MCF 10A (cell line): Measurements from ENCODE around the gene SLC35G2. TPM values are rescaled to one million over a fixed set of nuclear protein-coding genes. Genes with fewer than 3 reads are reported as not detected.

Experiments used
- BruUV-seq: library from RNA; stranded (reverse); fragments of 400-500 nt; replicated peaks from 2 replicates; lab custom pipeline; 2021; lab: Mats Ljungman, UMichigan
- CTCF ChIA-PET: fragments of 300-600 bp; sonication (Branson Sonifier 250); formaldehyde crosslinking; extraction: SDS; loops from one replicate; lab custom pipeline; 2021; ENCODE audit warnings: antibody characterized with exemption, inconsistent platforms; lab: Yijun Ruan, JAX
- POLR2A ChIA-PET: fragments of 300-600, 350-650 bp; sonication (Branson Sonifier 250); formaldehyde crosslinking; extraction: SDS; loops from one replicate; lab custom pipeline; 2020; ENCODE audit warnings: antibody characterized with exemption, inconsistent platforms; lab: Yijun Ruan, JAX
- DNase-seq: peaks from one replicate; pipeline ENCODE4 v3.0.0-alpha.2; 2018; ENCODE audit not compliant: unreplicated experiment
- H3K27ac Mint-ChIP-seq: one replicate; pipeline ENCODE4 v1.8.0; 2022; ENCODE audit warnings: mild to moderate bottlenecking, low read depth, mixed read lengths; ENCODE audit not compliant: unreplicated experiment
- H3K27me3 Mint-ChIP-seq: one replicate; pipeline ENCODE4 v1.8.0; 2022; ENCODE audit warnings: mixed read lengths; ENCODE audit not compliant: insufficient read depth, unreplicated experiment
- H3K36me3 Mint-ChIP-seq: one replicate; pipeline ENCODE4 v1.8.0; 2022; ENCODE audit warnings: mild to moderate bottlenecking, moderate library complexity, mixed read lengths; ENCODE audit not compliant: insufficient read depth, unreplicated experiment
- H3K4me1 Mint-ChIP-seq: one replicate; pipeline ENCODE4 v1.8.0; 2022; ENCODE audit warnings: mixed read lengths; ENCODE audit not compliant: insufficient read depth, unreplicated experiment
- H3K4me3 Mint-ChIP-seq: one replicate; pipeline ENCODE4 v1.8.0; 2022; ENCODE audit warnings: mild to moderate bottlenecking, moderate library complexity, mixed read lengths; ENCODE audit not compliant: unreplicated experiment
- H3K9me3 Mint-ChIP-seq: one replicate; pipeline ENCODE4 v1.8.0; 2022; ENCODE audit warnings: mixed read lengths; ENCODE audit not compliant: unreplicated experiment
- intact Hi-C: fragments of 100-400 bp; cut with micrococcal nuclease; formaldehyde crosslinking; loops from 2 replicates; pipeline ENCODE4 v1.14.1; 2022
- total RNA-seq: library from RNA; stranded (reverse); gene quantifications from 2 replicates; pipeline ENCODE4 v1.2.3, GENCODE V29; 2022
- TF ChIP-seq, protein P1 (sequence below): fragments of 200-600 bp; IDR thresholded peaks from one replicate; pipeline ENCODE4 v1.8.0; 2022; ENCODE audit warnings: antibody characterized with exemption, mild to moderate bottlenecking; ENCODE audit not compliant: unreplicated experiment

The SLC35G2 gene
- total RNA-seq, 1 experiment from 2014 or later: 7.6 TPM

DNA sequence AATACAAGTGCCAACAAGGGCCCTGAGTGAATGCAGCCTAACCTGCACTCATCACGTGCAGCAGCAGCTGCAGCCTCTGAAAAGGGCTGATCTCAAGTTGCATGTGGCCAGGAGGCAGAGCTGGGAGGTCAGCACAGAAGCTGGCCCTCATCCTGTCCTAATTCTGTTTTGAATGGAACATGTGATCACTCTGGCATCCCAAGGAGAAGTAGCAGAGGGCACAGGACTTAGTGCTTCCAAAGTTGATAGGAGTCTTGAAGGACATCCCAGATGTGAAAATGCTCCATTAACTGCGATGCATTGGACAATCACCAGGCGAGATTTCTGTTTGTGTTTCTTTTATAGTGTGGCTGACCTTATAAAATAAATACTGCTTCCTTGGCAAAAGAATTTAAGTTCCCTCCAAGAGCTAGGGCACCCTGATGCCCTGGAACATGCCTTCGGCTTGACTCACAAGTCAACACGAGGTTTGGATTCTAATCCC, 35.2 kb upstream of the SLC35G2 start:
- POLR2A ChIA-PET: interaction anchor here (1.0 kb wide), 1 partner anchor 175 kb away, joined by 3 read pairs; no protein-coding TSS in a partner anchor
- DNase-seq: no peak
- H3K4me1 Mint-ChIP-seq: peaks cover 14% of the 10 kb centered on the region
- BruUV-seq: no TSS peak
- CTCF ChIA-PET: no interaction called here
- intact Hi-C loops: no loop called here
- peaks cover 6% of the 10 kb centered on the region for H3K36me3 Mint-ChIP-seq
- H3K9me3 Mint-ChIP-seq: no peaks in the 10 kb centered on the region
- TF ChIP-seq, protein P1, sequence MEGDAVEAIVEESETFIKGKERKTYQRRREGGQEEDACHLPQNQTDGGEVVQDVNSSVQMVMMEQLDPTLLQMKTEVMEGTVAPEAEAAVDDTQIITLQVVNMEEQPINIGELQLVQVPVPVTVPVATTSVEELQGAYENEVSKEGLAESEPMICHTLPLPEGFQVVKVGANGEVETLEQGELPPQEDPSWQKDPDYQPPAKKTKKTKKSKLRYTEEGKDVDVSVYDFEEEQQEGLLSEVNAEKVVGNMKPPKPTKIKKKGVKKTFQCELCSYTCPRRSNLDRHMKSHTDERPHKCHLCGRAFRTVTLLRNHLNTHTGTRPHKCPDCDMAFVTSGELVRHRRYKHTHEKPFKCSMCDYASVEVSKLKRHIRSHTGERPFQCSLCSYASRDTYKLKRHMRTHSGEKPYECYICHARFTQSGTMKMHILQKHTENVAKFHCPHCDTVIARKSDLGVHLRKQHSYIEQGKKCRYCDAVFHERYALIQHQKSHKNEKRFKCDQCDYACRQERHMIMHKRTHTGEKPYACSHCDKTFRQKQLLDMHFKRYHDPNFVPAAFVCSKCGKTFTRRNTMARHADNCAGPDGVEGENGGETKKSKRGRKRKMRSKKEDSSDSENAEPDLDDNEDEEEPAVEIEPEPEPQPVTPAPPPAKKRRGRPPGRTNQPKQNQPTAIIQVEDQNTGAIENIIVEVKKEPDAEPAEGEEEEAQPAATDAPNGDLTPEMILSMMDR: no peak
- H3K27me3 Mint-ChIP-seq: no peaks in the 10 kb centered on the region
- H3K4me3 Mint-ChIP-seq: no peak overlapping the region
- H3K27ac Mint-ChIP-seq: no peak overlapping the region

DNA sequence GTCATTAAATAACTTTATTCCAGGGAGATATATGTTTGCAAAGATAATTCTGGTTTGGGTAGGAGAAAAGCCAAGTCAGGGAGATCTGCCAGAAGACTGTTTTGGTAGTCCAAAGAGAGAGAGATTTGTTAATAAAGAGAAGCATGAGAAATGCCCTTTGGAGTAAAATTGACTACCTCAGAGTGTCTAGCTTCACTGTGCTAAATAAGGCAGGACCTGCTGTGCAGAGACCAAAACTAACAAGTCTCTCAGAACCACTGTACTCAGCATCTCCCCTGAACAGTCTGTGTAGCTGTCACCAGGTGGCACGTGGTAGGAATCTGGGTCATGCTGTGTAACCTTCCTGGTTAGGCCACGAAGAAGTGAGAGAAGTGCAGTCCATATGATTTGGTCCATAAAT, 31.6 kb upstream of the SLC35G2 start:
- Mint-ChIP-seq H3K4me3 (peak overlapping the region; percentile 18), H3K4me1 (peaks cover 14% of the 10 kb centered on the region), H3K27me3 (no peaks in the 10 kb centered on the region), H3K9me3 (no peaks in the 10 kb centered on the region), H3K27ac (peak overlapping the region; percentile 97), H3K36me3 (peaks cover 6% of the 10 kb centered on the region)
- intact Hi-C loops: no loop called here
- ChIA-PET CTCF (interaction anchor here (2.1 kb wide), 1 partner anchor 35 kb away, joined by 5 read pairs; the partner anchor contains the start of gene STAG1), POLR2A (interaction anchor here (0.6 to 2.3 kb wide), 11 partner anchors 30 to 619 kb away, joined by 3 to 28 read pairs (median 3); partner anchors contain the start of genes IL20RB, NCK1 and STAG1)
- peak; percentile 26 for DNase-seq
- no TSS peak for BruUV-seq
- TF ChIP-seq, protein P1: no peak

DNA sequence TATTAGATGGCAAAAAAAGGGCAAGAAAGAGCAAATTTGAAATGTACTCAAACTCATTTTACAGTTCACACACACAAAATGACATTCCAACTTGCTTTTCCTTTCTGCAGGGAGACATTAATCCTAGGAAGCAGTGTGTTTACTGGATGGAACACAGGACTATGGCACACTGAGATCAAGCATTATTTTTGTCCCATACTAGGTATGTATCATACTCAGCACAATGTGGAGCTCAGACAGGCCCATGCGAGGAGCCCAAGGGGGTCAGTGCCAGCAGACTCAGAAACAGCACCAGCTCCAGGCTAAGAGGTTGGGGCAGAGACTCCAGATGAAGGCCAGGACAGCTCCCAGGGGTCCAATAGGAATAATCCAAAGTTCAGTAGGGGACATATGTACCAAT, 30.8 kb upstream of the SLC35G2 start:
- Mint-ChIP-seq H3K4me3 (no peak overlapping the region), H3K9me3 (no peaks in the 10 kb centered on the region), H3K27ac (no peak overlapping the region), H3K27me3 (no peaks in the 10 kb centered on the region), H3K4me1 (peaks cover 14% of the 10 kb centered on the region), H3K36me3 (peaks cover 5% of the 10 kb centered on the region)
- TF ChIP-seq, protein P1: no peak
- ChIA-PET POLR2A (interaction anchor here (0.6 to 2.3 kb wide), 3 partner anchors 27 to 620 kb away, joined by 3 to 28 read pairs (median 4); partner anchors contain the start of gene NCK1), CTCF (interaction anchor here (0.6 to 2.1 kb wide), 2 partner anchors 36 to 211 kb away, joined by 3 to 5 read pairs; partner anchors contain the start of gene STAG1)
- BruUV-seq: no TSS peak
- no peak for DNase-seq
- intact Hi-C loops: no loop called here

DNA sequence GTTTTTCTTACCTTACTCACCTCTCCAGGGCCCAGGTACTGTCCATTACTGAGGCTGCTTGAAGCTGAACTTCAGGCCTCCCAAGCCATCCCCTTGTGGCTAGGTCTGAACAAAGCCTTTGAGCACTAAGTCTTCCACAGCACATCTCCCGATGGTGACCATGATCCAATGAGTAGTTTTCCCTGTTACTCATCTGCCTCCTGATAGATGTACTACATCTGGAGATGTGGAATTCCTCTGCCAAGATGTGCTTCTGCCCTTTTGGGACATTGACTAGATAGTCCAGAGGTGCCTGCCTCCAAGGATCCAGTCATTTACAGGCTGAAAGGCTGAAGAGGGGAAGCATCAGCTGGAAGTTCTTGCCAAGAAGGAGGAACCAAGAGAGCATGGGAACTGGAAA, 28.9 kb upstream of the SLC35G2 start:
- H3K27me3 Mint-ChIP-seq: no peaks in the 10 kb centered on the region
- H3K27ac Mint-ChIP-seq: no peak overlapping the region
- H3K4me3 Mint-ChIP-seq: no peak overlapping the region
- H3K36me3 Mint-ChIP-seq: no peaks in the 10 kb centered on the region
- intact Hi-C loops: no loop called here
- POLR2A ChIA-PET: interaction anchor here (1.6 kb wide), 1 partner anchor 16 kb away, joined by 4 read pairs; no protein-coding TSS in a partner anchor
- peaks cover 15% of the 10 kb centered on the region for H3K4me1 Mint-ChIP-seq
- TF ChIP-seq, protein P1: no peak
- CTCF ChIA-PET: no interaction called here
- no TSS peak for BruUV-seq
- no peak for DNase-seq
- H3K9me3 Mint-ChIP-seq: no peaks in the 10 kb centered on the region
